Endothelial cell of umbilical vein (primary cell): ENCODE results near the gene IDUA.

Experiments
- EZH2 ChIP-seq: IDR thresholded peaks from 2 replicates; pipeline ENCODE4 v1.6.1; 2012; ENCODE audit warnings: borderline replicate concordance, low read depth, mild to moderate bottlenecking, moderate library complexity, low read length, inconsistent platforms; ENCODE audit not compliant: severe bottlenecking
- GATA2 ChIP-seq: IDR thresholded peaks from 2 replicates; pipeline ENCODE4 v1.7.0; 2011; ENCODE audit warnings: low read depth, mild to moderate bottlenecking, moderate library complexity, mixed read lengths, low read length; ENCODE audit not compliant: insufficient read length, insufficient read depth
- POLR2A ChIP-seq: IDR thresholded peaks from 2 replicates; pipeline ENCODE4 v1.6.1; 2012; ENCODE audit warnings: low read depth, mild to moderate bottlenecking, control low read depth, low read length
- TF ChIP-seq, protein P1 (sequence below), 2 donors: IDR thresholded peaks; 1 replicate in 1 of 2; 2 replicates in 1 of 2; pipeline ENCODE4 v1.5.1; 2011; ENCODE audit warnings: low read length in 2 of 2, mild to moderate bottlenecking in 2 of 2, moderate library complexity in 2 of 2, control low read depth in 1 of 2, inconsistent platforms in 1 of 2, low read depth in 1 of 2; ENCODE audit not compliant: insufficient read depth in 1 of 2; ENCODE audit errors: extremely low read depth in 1 of 2

DNA sequence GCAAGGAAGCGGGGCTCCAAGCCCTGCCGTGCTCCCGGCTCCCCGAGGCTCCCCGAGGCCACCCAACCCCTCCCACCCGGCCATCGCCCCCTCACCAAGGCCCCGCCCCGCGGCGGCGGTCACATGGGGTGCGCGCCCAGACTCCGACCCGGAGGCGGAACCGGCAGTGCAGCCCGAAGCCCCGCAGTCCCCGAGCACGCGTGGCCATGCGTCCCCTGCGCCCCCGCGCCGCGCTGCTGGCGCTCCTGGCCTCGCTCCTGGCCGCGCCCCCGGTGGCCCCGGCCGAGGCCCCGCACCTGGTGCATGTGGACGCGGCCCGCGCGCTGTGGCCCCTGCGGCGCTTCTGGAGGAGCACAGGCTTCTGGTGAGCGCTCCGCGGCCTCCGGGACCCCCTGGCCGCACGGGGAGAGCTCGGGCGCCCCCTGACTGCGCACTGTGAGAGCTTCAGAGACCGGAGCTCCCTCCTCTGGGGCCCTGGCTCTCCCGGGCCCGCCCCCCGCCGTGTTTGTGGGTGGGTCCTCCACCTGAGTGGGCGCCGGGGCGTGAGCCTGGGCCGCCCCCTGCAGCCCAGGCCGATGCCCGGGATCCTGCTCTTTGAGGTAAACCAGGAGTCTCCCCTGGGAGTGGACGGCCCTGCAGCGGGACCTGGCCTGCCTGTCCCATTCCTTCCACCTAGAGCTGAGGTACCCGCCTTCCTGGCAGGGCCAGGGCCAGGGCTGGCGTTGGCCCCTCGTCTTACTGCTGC, at the start of gene IDUA:
- TF ChIP-seq, protein P1, sequence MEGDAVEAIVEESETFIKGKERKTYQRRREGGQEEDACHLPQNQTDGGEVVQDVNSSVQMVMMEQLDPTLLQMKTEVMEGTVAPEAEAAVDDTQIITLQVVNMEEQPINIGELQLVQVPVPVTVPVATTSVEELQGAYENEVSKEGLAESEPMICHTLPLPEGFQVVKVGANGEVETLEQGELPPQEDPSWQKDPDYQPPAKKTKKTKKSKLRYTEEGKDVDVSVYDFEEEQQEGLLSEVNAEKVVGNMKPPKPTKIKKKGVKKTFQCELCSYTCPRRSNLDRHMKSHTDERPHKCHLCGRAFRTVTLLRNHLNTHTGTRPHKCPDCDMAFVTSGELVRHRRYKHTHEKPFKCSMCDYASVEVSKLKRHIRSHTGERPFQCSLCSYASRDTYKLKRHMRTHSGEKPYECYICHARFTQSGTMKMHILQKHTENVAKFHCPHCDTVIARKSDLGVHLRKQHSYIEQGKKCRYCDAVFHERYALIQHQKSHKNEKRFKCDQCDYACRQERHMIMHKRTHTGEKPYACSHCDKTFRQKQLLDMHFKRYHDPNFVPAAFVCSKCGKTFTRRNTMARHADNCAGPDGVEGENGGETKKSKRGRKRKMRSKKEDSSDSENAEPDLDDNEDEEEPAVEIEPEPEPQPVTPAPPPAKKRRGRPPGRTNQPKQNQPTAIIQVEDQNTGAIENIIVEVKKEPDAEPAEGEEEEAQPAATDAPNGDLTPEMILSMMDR (IDR thresholded peaks at IDR 0.05; ENCODE audit: extremely low read depth in 1 of 2, insufficient read depth in 1 of 2, low read depth in 1 of 2, low read length in 2 of 2): peak; percentile 55 to 81
- TF ChIP-seq EZH2 (no peak), POLR2A (peak; percentile 55), GATA2 (no peak)
